SK-N-MC (cell line): ENCODE measurements around the gene BCL7B.
"Not testable (repeated sequence)": the region's sequence is repeated elsewhere in the genome, so short reads cannot be mapped to it uniquely, and the experiment has no call there.

Experiments
- DNase-seq: peaks from one replicate; pipeline ENCODE4 v3.0.0-alpha.2; 2011; ENCODE audit warnings: low read depth, low spot score
- H3K27ac ChIP-seq: fragments of 200-600 bp; sonication (generic); 2 replicates; pipeline ENCODE4 v1.5.1; 2016; ENCODE audit warnings: mixed run types
- H3K36me3 ChIP-seq: fragments of 200-600 bp; sonication (generic); 2 replicates; pipeline ENCODE4 v1.6.1; 2017; ENCODE audit warnings: antibody characterized with exemption, low read length, mixed read lengths; ENCODE audit not compliant: insufficient read depth
- H3K4me3 ChIP-seq: fragments of 200-600 bp; sonication (generic); 2 replicates; pipeline ENCODE4 v1.5.1; 2016
- H3K9ac ChIP-seq: fragments of 200-600 bp; sonication (generic); 2 replicates; pipeline ENCODE4 v1.8.0; 2017; ENCODE audit warnings: mixed run types, mixed read lengths; ENCODE audit not compliant: insufficient read length
- H3K9me3 ChIP-seq: fragments of 200-600 bp; sonication (generic); 2 replicates; pipeline ENCODE4 v1.6.1; 2017; ENCODE audit warnings: low read depth, mild to moderate bottlenecking, antibody characterized with exemption, low read length, moderate library complexity, mixed read lengths
- EZH2 ChIP-seq: fragments of 200-600 bp; sonication (generic); IDR thresholded peaks from one replicate; pipeline ENCODE4 v1.6.1; 2017; ENCODE audit warnings: antibody characterized with exemption
- FOXP2 ChIP-seq: optimal IDR thresholded peaks from 2 replicates; pipeline ENCODE3; 2011; ENCODE audit warnings: mild to moderate bottlenecking, moderate library complexity; ENCODE audit not compliant: insufficient read depth; ENCODE audit errors: extremely low read length, control extremely low read depth
- POLR2AphosphoS5 ChIP-seq: IDR thresholded peaks from 2 replicates; pipeline ENCODE4 v1.6.1; 2012; ENCODE audit warnings: mild to moderate bottlenecking, low read depth, low read length, borderline replicate concordance

Gene BCL7B

GRCh38 chr7:73526896-73527821 lies 30.3 kb downstream of the BCL7B start:
- Histone ChIP-seq H3K9me3 (no peaks in the 10 kb centered on the region), H3K9ac (no peak overlapping the region), H3K4me3 (peak overlapping the region; percentile 9; the same call in 1 of the 2 replicates), H3K27ac (peak overlapping the region; percentile 92), H3K36me3 (no peaks in the 10 kb centered on the region)
- TF ChIP-seq EZH2: no peak
- no peak for TF ChIP-seq POLR2AphosphoS5
- no peak for TF ChIP-seq FOXP2
- DNase-seq: peak; percentile 81

- not testable (repeated sequence) for H3K36me3 ChIP-seq, DNase-seq, H3K9ac ChIP-seq, H3K4me3 ChIP-seq, H3K9me3 ChIP-seq
- H3K27ac ChIP-seq: peak overlapping the region; percentile 60
These were observed 31.4 kb downstream of the BCL7B start for GRCh38 chr7:73526158-73526494.

DNA sequence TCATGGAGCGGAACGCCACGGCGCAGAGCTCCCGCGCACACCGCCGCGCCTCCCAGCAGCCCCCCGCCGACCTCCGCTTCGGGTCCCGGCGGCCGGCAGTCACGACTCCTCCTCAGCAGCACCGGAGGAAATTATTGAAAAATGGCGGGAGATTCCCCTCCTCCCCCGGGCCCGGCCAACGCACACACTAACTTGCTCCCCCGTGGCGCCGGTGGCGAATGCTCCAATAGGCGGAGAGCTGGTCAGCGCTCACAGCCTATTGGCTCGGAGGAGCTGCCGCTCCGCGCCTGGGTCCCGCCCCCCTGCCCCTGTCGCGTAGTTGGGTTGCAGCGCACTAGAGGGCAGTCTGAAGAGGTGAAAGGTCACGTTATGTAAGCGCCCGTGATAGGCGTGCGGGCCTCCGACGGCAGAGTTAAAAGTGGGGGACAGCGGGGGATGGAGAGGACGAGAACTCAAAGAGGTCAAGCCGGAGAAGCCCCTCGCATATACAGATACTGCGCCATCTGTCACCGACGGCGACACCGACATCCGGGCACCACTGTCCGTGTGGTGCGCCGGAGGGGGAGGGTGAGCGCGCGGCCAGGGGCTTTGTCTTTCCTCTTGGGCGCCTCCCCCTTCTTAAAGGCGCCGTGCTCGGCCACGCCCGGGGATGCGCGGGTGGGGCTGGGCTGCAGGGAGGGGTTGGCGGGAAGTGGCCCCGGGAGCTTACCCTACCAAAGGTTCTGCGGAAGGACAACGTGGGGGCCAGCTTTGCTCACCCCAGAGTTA lies 35.2 kb downstream of the BCL7B start, which contains the start of gene BAZ1B:
TSS of gene BAZ1B (minus strand) at position 189 of the 768 bp plus-strand sequence. CDS start 360 bp downstream, outside the sequence.
- Histone ChIP-seq H3K9ac (peak within 1 kb of the TSS; percentile 94), H3K9me3 (0 out of 2 replicates have a peak, but pooled peaks cover 3% of the 10 kb centered on the region), H3K4me3 (peak within 1 kb of the TSS; percentile 87), H3K36me3 (peaks cover 32% of the 10 kb centered on the region), H3K27ac (peak within 1 kb of the TSS; percentile 86)
- TF ChIP-seq EZH2 (no peak), POLR2AphosphoS5 (peak; percentile 87)
- peak; percentile 72 for DNase-seq

DNA sequence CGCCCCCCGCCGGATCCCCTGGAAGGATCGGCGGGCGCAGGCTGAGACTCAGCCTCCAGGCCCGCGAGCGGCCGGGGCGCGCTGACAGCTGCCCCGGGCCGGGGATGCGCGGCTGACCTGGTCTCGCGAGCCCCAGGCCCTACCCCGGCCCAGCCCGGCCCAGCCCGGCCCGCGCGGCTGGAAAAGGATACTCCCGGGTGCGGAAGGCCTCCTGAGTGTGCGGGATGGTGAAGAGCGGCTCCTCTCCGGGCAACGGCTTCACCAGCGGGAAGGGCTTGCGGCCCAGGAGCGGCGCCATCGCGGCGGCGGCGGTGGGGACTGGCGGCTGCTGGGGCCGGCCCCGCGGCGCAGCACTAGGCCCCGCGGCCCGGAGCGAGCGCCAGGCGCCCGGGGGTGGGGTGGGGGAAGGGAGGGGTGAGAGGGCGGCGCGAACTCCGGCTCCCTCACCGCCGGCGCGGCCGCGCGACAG lies 35.8 kb downstream of the BCL7B start:
- 0 out of 2 replicates have a peak, but pooled peaks cover 3% of the 10 kb centered on the region for H3K9me3 ChIP-seq
- DNase-seq: no peak
- TF ChIP-seq EZH2 (no peak), FOXP2 (no peak), POLR2AphosphoS5 (no peak)

DNA sequence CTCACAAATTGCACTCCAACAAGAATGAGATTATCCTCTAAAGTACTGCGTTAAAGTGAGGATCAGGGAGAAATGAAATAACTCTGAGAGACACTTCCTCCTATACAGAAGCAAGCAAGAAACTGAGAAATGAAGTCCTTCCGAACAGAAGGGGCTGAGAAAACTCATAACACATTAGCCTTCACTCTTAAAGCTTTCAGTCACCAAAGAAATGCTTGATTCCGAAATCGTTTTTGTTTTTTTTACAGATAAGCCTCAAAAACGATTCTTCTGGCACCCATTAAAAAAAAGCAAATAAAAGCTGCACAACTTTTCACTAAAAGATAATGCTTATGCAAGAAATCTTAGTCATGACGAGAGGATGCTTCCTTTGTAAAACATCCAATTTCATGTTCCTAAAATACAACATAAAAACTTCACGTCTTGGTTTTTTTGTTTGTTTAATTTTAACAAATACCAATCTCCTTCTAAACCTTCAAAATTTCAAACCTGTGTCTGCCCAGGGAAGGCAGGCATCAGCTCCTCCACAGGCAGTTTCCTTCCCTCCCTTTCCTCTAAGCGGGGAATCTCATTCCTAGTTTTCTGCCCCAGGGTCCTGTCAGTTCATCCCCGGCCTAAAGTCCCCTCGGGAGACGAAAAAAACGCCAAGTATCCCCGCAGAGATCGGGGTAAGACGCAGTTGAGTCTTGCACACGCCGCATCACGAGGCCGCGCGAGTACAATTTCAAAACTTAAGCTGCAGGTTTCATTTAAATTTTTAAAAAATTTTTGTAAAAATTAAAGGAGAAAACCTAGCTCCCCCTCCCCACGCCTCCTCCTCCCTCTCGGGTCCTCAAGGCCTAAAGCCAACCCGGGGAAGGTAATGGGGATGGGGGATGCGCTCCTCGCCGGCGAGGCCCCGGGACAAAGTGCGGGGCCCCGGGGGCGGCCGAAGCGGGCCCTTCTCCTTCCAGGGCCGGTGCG lies 36.5 kb downstream of the BCL7B start:
- DNase-seq: no peak
- Histone ChIP-seq H3K9me3 (0 out of 2 replicates have a peak, but pooled peaks cover 3% of the 10 kb centered on the region), H3K9ac (peak overlapping the region; percentile 94), H3K27ac (peak overlapping the region; percentile 86), H3K4me3 (peak overlapping the region; percentile 87), H3K36me3 (peaks cover 46% of the 10 kb centered on the region)
- no peak for TF ChIP-seq FOXP2
- no peak for TF ChIP-seq POLR2AphosphoS5
- TF ChIP-seq EZH2: no peak

More for the DNA sequence above, 35.8 kb downstream of the BCL7B start:
- Histone ChIP-seq H3K9ac (peak overlapping the region; percentile 94), H3K4me3 (peak overlapping the region; percentile 87), H3K27ac (peak overlapping the region; percentile 86), H3K36me3 (peaks cover 39% of the 10 kb centered on the region)

DNA sequence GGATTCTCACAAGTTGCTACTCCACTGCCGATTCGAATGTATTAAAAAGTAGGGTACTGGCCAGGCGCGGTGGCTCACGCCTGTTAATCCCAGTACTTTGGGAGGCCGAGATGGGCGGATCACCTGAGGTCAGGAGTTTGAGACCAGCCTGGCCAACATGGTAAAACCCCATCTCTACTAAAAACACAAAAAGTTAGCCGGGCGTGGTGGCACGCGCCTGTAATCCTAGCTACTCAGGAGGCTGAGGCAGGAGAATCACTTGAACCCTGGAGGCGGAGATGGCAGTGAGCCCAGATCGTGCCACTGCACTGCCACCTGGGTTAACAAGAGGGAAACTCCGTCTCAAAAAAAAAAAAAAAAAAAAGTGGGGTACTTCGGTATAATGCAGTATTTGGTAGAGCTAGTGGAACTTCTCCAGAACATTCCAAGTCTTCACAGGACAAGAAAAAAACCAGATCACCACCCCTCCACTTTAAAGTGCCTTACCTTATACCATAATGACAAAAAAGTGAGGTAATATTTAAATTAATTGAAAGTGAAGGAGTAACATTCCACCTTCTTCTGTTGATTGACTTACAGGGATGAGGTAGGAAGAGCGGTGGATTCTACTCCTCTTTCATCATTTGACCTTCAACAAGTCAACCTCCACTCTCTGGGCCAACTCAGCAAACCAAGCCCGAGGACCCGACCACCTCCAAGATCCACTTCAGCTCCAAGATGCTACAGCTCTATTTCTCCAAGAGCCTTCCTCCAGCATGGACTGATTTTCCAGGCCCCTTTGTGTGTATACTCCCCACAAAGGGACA lies 37.4 kb downstream of the BCL7B start:
- H3K36me3 ChIP-seq: peaks cover 55% of the 10 kb centered on the region
- H3K9me3 ChIP-seq: 0 out of 2 replicates have a peak, but pooled peaks cover 3% of the 10 kb centered on the region
- DNase-seq: no peak
- H3K9ac ChIP-seq: peak overlapping the region; percentile 94
- H3K27ac ChIP-seq: peak overlapping the region; percentile 86
- no peak for TF ChIP-seq FOXP2
- TF ChIP-seq POLR2AphosphoS5: no peak
- no peak for TF ChIP-seq EZH2
- H3K4me3 ChIP-seq: peak overlapping the region; percentile 87

GRCh38 chr7:73518470-73518869 lies 39.0 kb downstream of the BCL7B start:
- no peak overlapping the region for H3K27ac ChIP-seq
- 0 out of 2 replicates have a peak, but pooled peaks cover 3% of the 10 kb centered on the region for H3K9me3 ChIP-seq
- DNase-seq: no peak
- TF ChIP-seq FOXP2 (no peak), POLR2AphosphoS5 (no peak), EZH2 (no peak)
- H3K9ac ChIP-seq: no peak overlapping the region
- H3K36me3 ChIP-seq: peaks cover 71% of the 10 kb centered on the region
- peak overlapping the region; percentile 87 for H3K4me3 ChIP-seq
